GM18517 (cell line): ENCODE results near the gene JAK3.
"Not testable (repeated sequence)": the region's sequence is repeated elsewhere in the genome, so short reads cannot be mapped to it uniquely, and the experiment has no call there.

Experiments used
- ATAC-seq: cut with Tn5 transposase; IDR thresholded peaks from one replicate; pipeline ENCODE4 v1.9.1; 2021; ENCODE audit warnings: mild to moderate bottlenecking, moderate library complexity; ENCODE audit not compliant: unreplicated experiment

Gene JAK3

DNA sequence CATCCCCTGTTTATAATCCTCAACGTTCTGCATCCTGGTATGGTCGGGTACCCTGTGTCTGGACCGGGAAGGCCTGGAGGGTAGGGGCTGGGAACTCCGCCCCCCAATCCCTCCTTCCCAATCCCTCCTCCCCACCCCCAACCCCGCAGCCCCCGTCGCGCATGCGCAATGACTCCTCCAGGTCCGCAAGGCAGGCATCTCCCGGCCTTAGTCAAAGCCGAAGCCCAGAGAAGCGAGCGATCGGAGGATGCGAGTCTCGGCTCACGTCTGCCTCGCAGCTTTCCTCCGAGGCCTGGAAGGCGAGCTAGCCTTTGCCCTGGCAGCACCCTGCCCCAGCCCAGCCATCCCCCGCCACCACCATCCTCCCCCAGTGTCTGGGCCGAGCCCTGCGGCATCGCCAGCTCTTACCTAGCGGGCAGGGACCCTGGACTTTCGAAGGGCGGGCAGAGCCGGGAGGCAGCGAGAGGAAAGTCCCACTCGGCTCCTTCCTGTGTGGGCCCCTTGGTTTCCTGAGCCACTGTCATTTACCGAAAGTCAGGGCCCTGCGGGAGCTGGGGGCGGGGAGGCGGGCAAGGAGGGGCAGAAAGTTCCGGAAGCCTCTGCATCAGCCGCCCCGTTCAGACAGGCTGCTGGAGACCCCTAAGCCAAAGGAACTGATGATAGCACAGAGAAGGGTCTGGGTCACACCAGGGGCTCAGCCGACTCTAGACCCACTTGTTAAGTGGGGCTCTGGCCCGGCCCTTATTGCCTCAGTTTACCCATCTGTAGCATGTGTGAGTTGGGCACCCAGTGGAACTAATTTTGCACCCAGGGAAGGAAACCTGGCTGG, at the start of gene JAK3:
Gene JAK3 (minus strand): TSS at position 445 of the 829 bp plus-strand sequence. CDS start 3,565 bp downstream, outside the sequence.
- no peak for ATAC-seq

- no peak for ATAC-seq
Measured at GRCh38 chr19:17893766-17894165, 46.0 kb upstream of the JAK3 start.

DNA sequence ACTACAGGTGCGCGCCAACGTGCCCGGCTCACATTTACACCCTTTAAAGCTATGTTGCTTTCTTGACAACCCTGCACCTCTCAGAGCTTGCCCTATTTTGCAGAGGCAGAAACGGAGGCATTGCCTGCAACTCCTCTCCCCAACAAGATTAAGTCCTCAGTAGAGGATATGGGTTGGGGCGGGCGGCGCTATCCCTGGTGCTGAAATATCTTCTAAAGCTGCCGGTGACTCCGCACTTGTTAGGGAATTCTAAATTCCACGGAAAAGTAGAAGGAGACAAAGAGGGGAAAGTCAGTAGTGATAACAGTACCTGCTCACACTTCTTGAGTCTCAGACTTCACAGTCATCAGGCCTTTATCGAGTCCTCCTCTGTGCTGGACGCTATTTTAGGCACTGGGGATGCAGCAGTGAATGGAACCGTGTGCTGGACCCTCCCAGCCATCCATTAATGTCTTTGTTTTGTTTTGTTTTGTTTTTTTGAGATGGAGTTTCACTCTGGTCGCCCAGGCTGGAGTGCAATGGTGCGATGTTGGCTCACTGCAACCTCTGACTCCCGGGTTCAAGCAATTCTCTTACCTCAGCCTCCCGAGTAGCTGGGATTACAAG, 41.9 kb upstream of the JAK3 start:
- no peak for ATAC-seq

DNA sequence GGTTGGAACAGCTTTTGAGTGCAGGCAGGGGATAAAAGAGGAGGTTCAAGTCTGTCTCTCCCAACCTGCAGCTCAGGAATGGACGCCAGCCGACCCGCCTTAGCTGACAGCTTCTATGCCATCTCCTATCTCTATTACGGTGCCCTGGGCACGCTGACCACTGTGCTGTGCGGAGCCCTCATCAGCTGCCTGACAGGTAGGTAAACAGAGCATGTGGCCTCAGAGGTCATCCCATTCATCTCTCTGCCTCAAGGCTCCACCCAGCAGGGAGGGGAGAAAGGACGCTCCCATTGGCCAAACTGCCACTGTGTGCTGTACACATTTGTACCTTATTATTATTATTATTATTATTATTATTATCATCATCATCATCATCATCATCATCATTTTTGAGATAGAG, 40.5 kb upstream of the JAK3 start:
- ATAC-seq, result no peak

GRCh38 chr19:17887221-17887620, 39.4 kb upstream of the JAK3 start:
- not testable (repeated sequence) for ATAC-seq

DNA sequence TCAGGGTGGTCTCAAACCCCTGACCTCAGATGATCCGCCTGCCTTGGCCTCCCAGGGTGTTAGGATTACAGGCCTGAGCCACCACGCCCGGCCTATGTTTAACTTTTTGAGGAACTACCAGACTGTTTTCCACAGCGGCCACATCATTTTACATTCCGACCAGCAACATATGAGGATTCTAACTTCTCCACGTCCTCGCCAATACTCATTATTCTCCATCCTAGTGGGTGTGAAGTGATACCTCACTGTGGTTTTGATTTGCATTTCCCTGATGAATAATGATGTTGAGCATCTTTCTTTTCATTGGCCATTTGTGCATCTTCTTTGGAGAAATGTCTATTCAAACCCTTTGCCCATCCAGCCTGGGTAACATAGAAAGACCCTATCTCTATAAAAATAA, 38.7 kb upstream of the JAK3 start:
- ATAC-seq, result no peak

DNA sequence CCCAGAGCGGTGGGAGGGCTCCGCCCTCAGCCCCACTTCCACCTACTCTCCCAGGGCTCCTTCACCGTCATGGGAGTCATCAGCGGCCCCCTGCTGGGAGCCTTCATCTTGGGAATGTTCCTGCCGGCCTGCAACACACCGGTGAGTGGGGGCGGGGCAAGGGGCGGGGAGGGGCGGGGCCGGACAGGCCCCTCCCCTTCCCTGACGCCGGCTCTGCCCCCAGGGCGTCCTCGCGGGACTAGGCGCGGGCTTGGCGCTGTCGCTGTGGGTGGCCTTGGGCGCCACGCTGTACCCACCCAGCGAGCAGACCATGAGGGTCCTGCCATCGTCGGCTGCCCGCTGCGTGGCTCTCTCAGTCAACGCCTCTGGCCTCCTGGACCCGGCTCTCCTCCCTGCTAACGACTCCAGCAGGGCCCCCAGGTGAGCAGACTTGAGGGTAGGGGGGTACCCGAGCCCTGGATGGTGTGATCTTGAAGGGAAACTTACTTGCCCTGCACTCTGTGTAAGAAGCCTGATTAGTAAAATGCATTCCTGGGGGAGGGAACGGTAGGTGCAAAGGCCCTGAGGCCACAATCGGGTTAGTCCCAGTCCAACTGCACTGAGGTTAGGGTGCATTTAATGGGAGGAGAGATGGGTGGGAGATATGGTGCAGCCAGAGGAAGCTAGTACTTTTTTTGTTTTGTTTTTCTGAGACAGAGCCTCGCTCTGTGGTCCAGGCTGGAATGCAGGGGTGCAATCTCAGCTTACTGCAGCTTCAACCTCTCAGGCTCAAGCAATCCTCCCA, 36.0 kb upstream of the JAK3 start:
- no peak for ATAC-seq

DNA sequence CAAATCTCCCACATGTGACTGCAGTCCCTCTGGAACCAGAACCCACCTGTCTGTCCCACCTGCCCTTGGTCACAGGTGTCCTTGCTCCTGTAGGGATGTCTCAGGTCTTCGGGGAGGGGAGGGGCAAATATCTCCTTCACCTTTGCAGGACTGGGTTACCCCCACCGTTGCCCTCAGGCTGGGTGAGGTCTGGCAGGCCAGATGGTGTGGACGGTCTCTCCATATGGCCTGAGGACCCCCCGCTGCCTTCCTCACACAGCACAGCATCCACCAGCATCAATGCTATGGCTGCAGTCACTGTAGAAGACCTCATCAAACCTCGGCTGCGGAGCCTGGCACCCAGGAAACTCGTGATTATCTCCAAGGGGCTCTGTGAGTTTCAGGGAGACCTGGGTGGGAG, 33.9 kb upstream of the JAK3 start:
- no peak for ATAC-seq

GRCh38 chr19:17879466-17879865, 31.7 kb upstream of the JAK3 start:
- no peak for ATAC-seq

GRCh38 chr19:17877696-17878095, 29.9 kb upstream of the JAK3 start:
- ATAC-seq, result no peak

DNA sequence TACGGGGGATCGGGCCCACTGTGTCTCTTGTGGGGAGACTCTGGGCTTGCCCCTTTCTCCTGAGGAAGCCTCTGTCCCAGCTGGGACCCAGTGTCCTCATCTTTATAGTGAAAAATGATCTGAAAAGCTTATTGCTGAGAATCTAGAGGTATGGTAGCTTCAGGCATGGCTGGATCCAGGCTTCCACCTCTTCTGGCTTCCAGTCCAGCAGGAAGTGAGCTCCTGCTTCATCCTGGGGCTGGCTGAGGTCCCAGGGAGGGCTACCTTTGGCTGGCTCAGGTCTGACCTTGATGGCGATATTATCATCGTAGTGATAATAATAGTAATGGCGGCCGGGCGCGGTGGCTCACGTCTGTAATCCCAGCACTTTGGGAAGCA, 27.0 kb upstream of the JAK3 start:
- no peak for ATAC-seq

DNA sequence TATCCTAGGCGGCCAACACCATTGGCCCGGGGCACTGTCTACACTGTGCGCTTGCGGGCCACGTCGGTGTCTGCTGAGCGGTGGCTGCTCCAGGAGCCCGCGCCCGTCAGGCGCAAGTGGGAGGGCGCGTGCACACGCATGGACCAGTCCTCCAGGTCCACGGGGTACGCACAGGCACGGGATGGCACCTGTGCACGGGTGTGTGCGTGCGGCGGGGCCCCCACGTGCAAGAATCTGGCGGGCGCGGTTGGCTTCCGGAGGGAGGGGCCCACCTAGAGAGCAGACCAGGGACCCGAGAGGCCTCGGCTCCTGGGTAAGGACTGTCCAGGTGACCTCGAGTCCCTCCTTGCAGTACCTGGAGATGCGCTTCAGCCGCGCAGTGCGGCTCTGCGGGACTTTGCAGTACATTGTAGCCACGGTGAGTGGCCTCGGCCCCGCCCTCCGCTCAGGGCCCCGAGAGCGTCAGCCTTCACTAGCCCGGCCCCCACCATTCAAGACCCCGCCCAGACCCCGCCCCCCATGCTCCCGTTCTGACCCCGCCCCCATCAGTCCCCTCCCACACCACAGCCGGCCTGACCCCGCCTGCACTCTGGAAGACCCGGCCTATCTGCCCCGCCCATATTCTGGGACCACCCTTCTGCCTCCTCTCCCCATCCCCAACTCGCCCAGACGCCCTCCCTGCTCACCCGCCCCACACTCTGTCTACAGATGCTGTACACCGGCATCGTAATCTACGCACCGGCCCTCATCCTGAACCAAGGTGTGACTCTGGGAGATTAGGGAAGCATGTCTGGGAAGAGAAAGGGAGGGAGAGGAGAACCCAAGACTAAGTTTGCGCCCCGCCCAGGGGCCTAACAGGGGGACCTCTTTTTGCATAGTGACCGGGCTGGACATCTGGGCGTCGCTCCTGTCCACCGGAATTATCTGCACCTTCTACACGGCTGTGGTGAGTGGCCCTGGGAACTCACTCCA, 26.3 kb upstream of the JAK3 start:
- no peak for ATAC-seq

DNA sequence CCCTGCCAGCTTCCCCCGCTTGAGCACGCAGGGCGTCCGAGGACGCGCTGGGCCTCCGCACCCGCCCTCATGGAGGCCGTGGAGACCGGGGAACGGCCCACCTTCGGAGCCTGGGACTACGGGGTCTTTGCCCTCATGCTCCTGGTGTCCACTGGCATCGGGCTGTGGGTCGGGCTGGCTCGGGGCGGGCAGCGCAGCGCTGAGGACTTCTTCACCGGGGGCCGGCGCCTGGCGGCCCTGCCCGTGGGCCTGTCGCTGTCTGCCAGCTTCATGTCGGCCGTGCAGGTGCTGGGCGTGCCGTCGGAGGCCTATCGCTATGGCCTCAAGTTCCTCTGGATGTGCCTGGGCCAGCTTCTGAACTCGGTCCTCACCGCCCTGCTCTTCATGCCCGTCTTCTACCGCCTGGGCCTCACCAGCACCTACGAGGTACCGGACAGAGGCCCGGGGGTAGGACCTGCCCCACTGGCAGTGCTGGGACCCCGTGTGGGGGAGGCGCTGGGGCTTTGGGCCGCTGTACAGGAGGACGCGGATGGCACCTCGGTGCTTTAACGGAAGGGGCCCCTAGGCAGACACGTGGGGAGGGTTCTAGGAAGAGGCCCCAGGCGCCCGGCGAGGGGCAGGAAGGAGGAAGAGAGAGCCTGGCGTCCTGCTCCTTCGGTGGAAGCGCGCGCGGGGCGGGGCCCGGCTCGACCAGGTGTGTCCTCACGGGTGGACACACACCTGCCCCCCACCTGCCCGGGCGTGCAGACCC, 24.6 kb upstream of the JAK3 start:
- ATAC-seq, result no peak

DNA sequence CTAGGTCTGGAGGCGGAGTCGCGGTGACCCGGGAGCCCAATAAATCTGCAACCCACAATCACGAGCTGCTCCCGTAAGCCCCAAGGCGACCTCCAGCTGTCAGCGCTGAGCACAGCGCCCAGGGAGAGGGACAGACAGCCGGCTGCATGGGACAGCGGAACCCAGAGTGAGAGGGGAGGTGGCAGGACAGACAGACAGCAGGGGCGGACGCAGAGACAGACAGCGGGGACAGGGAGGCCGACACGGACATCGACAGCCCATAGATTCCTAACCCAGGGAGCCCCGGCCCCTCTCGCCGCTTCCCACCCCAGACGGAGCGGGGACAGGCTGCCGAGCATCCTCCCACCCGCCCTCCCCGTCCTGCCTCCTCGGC, 24.1 kb upstream of the JAK3 start, which contains the start of gene SLC5A5:
Gene SLC5A5 (plus strand): TSS at position 68 of the 373 bp plus-strand sequence. CDS start 375 bp downstream, outside the sequence.
- ATAC-seq, result no peak

GRCh38 chr19:17871032-17871877, 23.5 kb upstream of the JAK3 start:
- ATAC-seq, result no peak

DNA sequence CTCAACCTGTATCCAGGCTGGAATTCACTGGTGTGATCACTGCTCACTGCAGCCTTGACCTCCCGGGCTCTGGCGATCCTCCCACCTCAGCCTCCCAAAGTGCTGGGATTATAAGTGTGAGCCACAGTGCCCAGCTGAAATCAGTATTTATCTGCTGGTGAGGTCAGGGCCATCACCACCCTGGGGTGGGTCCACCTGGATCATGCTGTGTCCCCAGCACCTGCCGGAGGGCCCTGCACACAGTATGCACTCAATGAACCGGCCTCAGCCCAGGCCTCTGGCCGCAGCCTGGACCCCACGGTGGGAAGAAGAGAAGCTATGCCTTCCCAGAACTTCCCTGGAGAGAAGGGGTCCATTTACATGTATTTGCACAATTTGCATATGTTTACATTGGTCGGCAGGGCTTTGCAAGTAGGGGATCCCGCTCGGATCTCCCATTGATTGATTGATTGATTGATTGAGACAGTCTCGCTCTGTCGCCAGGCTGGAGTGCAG, 21.4 kb upstream of the JAK3 start:
- ATAC-seq, result no peak

DNA sequence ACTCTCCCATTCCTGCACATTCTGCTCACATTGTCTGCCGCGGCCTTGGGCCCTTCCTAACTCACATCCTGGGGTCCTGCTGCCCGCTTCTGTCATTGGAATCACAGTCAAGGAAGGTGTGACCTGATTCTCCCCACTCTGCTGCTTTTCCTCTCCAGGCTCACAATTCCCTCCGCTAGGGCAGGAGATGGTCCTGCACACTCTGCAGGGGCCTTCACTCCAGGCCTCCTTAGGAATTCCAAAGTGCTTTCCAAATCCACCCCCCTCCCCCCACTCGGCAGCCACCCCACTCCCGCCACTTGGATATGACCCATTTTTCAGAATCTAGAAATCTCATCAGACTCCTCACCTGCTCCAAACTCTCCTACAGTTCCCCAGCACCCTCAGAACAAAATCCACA, 20.9 kb upstream of the JAK3 start:
- ATAC-seq, result no peak

DNA sequence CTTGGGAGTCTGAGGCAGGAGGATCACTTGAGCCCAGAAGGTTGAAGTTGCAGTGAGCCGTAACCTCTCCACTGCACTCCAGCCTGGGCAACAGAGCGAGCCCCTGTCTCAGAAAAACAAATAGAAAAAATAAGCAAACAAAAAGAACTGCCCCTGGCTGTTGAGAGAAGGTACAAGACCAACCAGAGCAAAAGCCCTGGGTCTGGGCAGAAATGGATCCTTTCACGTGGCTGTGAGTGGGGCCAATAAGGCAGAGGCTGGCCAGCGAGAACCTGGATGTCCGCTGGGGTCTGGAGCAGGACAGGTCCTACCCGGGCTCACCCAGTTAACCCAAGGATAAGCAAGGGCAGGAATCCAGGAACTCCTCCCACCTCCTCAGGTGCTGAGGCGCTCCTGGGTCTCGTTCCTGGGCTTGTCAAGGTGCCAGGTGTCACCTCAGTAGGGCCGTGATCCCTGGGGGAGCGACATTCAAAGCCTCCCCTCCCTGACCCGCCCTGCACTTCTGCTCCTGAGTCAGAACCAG, 19.2 kb upstream of the JAK3 start:
- ATAC-seq, result no peak
